Smooth muscle cell (in vitro differentiated cells): ENCODE measurements around the gene GZMA. TPM values are rescaled to one million over a fixed set of nuclear protein-coding genes. Genes with fewer than 3 reads are reported as not detected.

Experiments used
- DNase-seq: peaks from one replicate; lab custom pipeline; 2025; ENCODE audit not compliant: unreplicated experiment; lab: John Stamatoyannopoulos, UW
- H2AFZ ChIP-seq: fragments of 200-600 bp; sonication (generic); 2 replicates; pipeline ENCODE4 v1.6.0; 2016; ENCODE audit warnings: antibody characterized with exemption, low read depth, mild to moderate bottlenecking
- H3F3A ChIP-seq: fragments of 200-600 bp; sonication (generic); 2 replicates; pipeline ENCODE4 v1.6.0; 2017; ENCODE audit warnings: antibody characterized with exemption, low read depth
- H3K27ac ChIP-seq: fragments of 200-600 bp; sonication (generic); 2 replicates; pipeline ENCODE4 v1.5.1; 2016; ENCODE audit warnings: low read depth, mild to moderate bottlenecking
- H3K27me3 ChIP-seq: fragments of 200-600 bp; sonication (generic); 2 replicates; pipeline ENCODE4 v1.6.1; 2016; ENCODE audit warnings: low read depth, mild to moderate bottlenecking
- H3K36me3 ChIP-seq: fragments of 200-600 bp; sonication (generic); 2 replicates; pipeline ENCODE4 v1.5.1; 2016; ENCODE audit warnings: low read depth
- H3K4me1 ChIP-seq: fragments of 200-600 bp; sonication (generic); 2 replicates; pipeline ENCODE4 v1.5.1; 2016; ENCODE audit warnings: low read depth
- H3K4me2 ChIP-seq: fragments of 200-600 bp; sonication (generic); 2 replicates; pipeline ENCODE4 v1.6.0; 2016; ENCODE audit warnings: mild to moderate bottlenecking
- H3K4me3 ChIP-seq: fragments of 200-600 bp; sonication (generic); 2 replicates; pipeline ENCODE4 v1.5.1; 2016; ENCODE audit warnings: mild to moderate bottlenecking
- H3K79me2 ChIP-seq: fragments of 200-600 bp; sonication (generic); 2 replicates; pipeline ENCODE4 v1.6.0; 2016; ENCODE audit warnings: low read depth, mild to moderate bottlenecking
- H3K9ac ChIP-seq: fragments of 200-600 bp; sonication (generic); 2 replicates; pipeline ENCODE4 v1.6.0; 2016; ENCODE audit warnings: low read depth
- H3K9me3 ChIP-seq: fragments of 200-600 bp; sonication (generic); replicated peaks from 2 replicates; pipeline ENCODE4 v1.5.1; 2016; ENCODE audit warnings: low read depth
- H4K20me1 ChIP-seq: fragments of 200-600 bp; sonication (generic); 2 replicates; pipeline ENCODE4 v1.6.0; 2016; ENCODE audit warnings: low read depth
- WGBS: methylation state at CpG from one replicate; pipeline ENCODE4 v1.1.7; 2016; ENCODE audit warnings: low lambda C conversion rate; 5-methylcytosine and 5-hydroxymethylcytosine counted together
- polyA plus RNA-seq: library from polyadenylated mRNA; unstranded; fragments of >200 nt; fragmentation: Nextera tagmentation; extraction: Ambion mirVana; gene quantifications from 2 replicates; pipeline ENCODE4 v1.2.1, GENCODE V29; 2016
- total RNA-seq: library from RNA; depleted of rRNA; stranded (reverse); fragments of >200 nt; gene quantifications from 2 replicates; pipeline ENCODE4 v1.2.3, GENCODE V29; 2014
- TF ChIP-seq, protein P1 (sequence below): fragments of 200-600 bp; sonication (generic); IDR thresholded peaks from 2 replicates; pipeline ENCODE4 v1.5.1; 2017; ENCODE audit warnings: borderline replicate concordance, mild to moderate bottlenecking, antibody characterized with exemption; ENCODE audit not compliant: insufficient read depth, poor library complexity, severe bottlenecking

The GZMA gene
- total and polyA plus RNA-seq, 2 experiments from 2014 or later: 0.42 TPM; not detected in 1

DNA sequence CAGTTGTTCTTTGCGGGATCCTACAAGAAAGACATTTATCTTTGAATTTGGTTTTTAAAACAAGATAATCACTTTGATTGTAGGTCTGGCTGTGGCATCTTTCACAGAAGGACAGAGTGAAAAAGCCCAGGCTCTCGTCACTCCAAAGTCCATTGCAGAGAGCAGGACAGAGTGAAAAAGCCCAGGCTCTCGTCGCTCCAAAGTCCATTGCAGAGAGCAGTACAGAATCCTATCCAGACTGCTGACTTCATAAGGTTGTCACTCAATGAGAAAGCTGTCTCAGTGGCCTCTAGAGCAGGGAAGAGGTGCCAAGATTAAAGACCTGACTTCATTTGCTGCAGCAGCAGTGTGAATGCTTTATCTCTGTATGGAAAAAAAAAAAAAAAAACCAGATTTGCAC is 41.2 kb downstream of the GZMA start:
- TF ChIP-seq, protein P1, sequence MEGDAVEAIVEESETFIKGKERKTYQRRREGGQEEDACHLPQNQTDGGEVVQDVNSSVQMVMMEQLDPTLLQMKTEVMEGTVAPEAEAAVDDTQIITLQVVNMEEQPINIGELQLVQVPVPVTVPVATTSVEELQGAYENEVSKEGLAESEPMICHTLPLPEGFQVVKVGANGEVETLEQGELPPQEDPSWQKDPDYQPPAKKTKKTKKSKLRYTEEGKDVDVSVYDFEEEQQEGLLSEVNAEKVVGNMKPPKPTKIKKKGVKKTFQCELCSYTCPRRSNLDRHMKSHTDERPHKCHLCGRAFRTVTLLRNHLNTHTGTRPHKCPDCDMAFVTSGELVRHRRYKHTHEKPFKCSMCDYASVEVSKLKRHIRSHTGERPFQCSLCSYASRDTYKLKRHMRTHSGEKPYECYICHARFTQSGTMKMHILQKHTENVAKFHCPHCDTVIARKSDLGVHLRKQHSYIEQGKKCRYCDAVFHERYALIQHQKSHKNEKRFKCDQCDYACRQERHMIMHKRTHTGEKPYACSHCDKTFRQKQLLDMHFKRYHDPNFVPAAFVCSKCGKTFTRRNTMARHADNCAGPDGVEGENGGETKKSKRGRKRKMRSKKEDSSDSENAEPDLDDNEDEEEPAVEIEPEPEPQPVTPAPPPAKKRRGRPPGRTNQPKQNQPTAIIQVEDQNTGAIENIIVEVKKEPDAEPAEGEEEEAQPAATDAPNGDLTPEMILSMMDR: no peak
- Histone ChIP-seq H3K4me3 (no peak overlapping the region), H3K27ac (no peak overlapping the region), H3K36me3 (no peaks in the 10 kb centered on the region), H3K4me1 (no peaks in the 10 kb centered on the region), H3K79me2 (no peaks in the 10 kb centered on the region), H3K4me2 (no peak overlapping the region), H3F3A (no peaks in the 10 kb centered on the region), H4K20me1 (no peaks in the 10 kb centered on the region), H3K27me3 (peaks cover 29% of the 10 kb centered on the region), H3K9me3 (no peaks in the 10 kb centered on the region), H2AFZ (no peak overlapping the region), H3K9ac (no peak overlapping the region)
- no peak for DNase-seq
- 57% methylated on average over 4 of the region's 4 CpGs for WGBS

DNA sequence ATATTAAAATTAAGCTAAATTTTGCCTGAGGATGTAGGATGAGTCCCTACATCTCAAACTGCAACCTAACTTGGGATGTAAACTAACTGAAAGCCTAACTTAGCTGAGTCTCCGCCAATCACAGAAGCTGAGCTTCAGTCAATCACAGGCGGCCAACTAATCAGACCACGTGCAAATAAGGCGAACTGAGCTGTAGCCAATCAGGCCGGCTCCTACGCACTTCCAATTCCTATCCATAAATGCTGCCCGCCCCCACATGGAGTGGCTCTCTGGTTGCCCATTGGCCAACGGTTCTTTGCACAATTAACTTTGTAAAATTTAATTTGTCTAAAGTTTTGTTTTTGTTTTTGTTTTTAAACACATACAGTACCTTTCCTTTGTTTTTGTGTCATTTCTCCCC is 43.6 kb downstream of the GZMA start:
- Histone ChIP-seq H3K9me3 (no peaks in the 10 kb centered on the region), H2AFZ (no peak overlapping the region), H3K79me2 (no peaks in the 10 kb centered on the region), H3K4me2 (peak overlapping the region; percentile 60), H3K27me3 (peaks cover 29% of the 10 kb centered on the region), H3K36me3 (no peaks in the 10 kb centered on the region), H3F3A (no peaks in the 10 kb centered on the region), H3K27ac (no peak overlapping the region), H3K9ac (no peak overlapping the region), H3K4me1 (no peaks in the 10 kb centered on the region), H4K20me1 (no peaks in the 10 kb centered on the region), H3K4me3 (no peak overlapping the region)
- WGBS: 83% methylated on average over 8 of the region's 8 CpGs
- TF ChIP-seq, protein P1: no peak
- no peak for DNase-seq

DNA sequence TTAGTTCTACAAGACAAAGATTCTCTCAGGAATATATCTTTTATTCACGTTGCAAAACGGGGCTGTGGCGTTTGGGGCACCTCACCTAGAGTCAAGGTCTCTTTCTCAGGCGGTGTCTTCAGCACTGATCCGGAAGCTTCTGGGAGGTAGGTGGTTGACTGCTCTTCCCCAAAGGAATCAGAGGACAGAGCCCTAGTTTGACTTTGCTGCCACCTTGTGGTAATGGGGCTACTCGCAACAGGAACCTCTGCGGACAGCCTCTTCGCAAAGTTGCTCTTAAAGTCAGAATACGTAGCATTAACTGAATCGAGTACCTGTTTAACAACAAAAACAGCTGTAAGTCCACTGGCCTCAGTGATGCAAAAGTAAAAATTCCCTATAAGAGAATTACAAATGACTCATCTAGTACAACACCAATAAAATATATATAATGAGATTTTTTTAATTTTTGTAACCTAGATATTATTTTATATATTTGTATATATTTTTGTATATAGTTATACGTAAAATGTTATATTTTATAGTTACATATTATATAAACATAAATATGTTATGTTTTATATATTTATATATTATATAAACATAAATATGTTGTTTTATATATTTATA is 44.2 kb downstream of the GZMA start:
- H3K36me3 ChIP-seq: no peaks in the 10 kb centered on the region
- no peaks in the 10 kb centered on the region for H3K9me3 ChIP-seq
- H3K79me2 ChIP-seq: no peaks in the 10 kb centered on the region
- no peaks in the 10 kb centered on the region for H3F3A ChIP-seq
- H3K4me1 ChIP-seq: no peaks in the 10 kb centered on the region
- TF ChIP-seq, protein P1: peak; percentile 95
- WGBS: 12% methylated on average over 11 of the region's 11 CpGs
- H3K27me3 ChIP-seq: peaks cover 29% of the 10 kb centered on the region
- no peaks in the 10 kb centered on the region for H4K20me1 ChIP-seq
- H2AFZ ChIP-seq: no peak overlapping the region
- peak; percentile 34 for DNase-seq
- no peak overlapping the region for H3K27ac ChIP-seq
- no peak overlapping the region for H3K4me3 ChIP-seq
- no peak overlapping the region for H3K9ac ChIP-seq
- H3K4me2 ChIP-seq: peak overlapping the region; percentile 60

DNA sequence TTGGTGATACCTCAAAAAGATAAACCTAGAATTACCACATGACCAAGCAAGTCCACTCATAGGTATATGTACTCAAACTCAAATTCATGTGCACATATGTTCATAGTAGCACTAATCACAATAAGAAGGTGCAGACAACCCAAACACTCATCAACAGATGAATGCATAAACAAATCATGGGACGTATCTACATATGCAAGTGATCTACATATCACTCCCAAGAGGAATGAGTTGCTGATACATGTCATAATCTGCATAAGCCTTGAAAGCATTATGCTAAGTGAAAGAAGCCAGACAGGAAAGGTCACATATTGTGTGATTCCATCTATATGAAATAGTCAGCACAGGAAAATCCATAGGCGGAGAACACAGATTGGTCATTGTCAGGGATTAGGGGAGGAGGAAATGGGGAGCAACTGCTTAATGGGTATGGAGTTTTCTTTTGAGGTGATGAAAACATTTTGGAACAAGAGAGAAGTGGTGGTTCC is 46.9 kb downstream of the GZMA start:
- Histone ChIP-seq H3K4me3 (no peak overlapping the region), H4K20me1 (no peaks in the 10 kb centered on the region)
- WGBS: 57% methylated on average over 2 of the region's 2 CpGs

More for the DNA sequence above, 46.9 kb downstream of the GZMA start:
- DNase-seq: no peak
- Histone ChIP-seq H3K9ac (no peak overlapping the region), H3F3A (no peaks in the 10 kb centered on the region), H3K27me3 (peaks cover 17% of the 10 kb centered on the region), H3K4me1 (no peaks in the 10 kb centered on the region), H3K36me3 (no peaks in the 10 kb centered on the region), H3K27ac (no peak overlapping the region), H3K79me2 (no peaks in the 10 kb centered on the region), H2AFZ (no peak overlapping the region), H3K9me3 (no peaks in the 10 kb centered on the region), H3K4me2 (no peak overlapping the region)
- TF ChIP-seq, protein P1: no peak
